ENCODE results near the gene WDR55.

Gene WDR55

DNA sequence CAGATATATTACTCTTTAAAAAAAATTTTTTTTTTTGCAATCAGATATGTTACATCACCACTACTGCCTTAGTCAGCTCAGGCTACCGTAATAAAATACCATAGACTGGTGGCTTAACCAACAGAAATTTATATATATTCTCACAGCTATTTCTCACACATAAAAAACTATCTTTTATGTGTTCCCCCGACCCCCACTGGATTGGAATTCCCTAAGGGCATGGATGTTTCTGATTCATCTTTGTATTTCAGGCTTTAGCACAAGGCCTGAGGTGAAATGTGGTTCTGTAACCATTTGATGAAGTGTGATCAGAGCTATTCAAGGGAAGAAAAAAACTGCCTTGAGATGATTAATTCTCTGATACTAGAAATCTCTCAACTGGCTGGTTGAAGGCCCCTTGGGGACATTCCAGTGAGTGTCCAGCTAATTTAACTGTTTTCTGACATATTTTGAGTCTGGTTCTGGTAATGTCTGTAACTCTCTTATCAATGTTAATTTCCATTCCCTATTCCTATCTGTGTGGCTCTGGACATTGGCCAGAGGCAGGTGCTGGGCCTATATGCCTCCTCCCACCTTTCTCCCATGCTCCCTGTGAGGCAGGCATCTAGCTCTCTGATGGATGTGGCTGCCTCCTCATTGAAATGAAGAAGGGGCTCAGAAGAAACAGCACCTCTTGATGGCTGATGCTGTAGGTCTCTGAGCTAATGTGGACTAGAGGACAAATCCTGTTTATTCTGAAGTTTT is 34.2 kb upstream of the WDR55 start:
- TF ChIP-seq, protein P1, sequence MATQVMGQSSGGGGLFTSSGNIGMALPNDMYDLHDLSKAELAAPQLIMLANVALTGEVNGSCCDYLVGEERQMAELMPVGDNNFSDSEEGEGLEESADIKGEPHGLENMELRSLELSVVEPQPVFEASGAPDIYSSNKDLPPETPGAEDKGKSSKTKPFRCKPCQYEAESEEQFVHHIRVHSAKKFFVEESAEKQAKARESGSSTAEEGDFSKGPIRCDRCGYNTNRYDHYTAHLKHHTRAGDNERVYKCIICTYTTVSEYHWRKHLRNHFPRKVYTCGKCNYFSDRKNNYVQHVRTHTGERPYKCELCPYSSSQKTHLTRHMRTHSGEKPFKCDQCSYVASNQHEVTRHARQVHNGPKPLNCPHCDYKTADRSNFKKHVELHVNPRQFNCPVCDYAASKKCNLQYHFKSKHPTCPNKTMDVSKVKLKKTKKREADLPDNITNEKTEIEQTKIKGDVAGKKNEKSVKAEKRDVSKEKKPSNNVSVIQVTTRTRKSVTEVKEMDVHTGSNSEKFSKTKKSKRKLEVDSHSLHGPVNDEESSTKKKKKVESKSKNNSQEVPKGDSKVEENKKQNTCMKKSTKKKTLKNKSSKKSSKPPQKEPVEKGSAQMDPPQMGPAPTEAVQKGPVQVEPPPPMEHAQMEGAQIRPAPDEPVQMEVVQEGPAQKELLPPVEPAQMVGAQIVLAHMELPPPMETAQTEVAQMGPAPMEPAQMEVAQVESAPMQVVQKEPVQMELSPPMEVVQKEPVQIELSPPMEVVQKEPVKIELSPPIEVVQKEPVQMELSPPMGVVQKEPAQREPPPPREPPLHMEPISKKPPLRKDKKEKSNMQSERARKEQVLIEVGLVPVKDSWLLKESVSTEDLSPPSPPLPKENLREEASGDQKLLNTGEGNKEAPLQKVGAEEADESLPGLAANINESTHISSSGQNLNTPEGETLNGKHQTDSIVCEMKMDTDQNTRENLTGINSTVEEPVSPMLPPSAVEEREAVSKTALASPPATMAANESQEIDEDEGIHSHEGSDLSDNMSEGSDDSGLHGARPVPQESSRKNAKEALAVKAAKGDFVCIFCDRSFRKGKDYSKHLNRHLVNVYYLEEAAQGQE (IDR thresholded peaks at IDR 0.05; ENCODE audit: low read depth) = no peak
- TF ChIP-seq CEBPB (IDR thresholded peaks at IDR 0.05) (no peak), ZBTB7A (IDR thresholded peaks at IDR 0.05; ENCODE audit: low read depth) (no peak), CREB1 (IDR thresholded peaks at IDR 0.05; ENCODE audit: low read depth) (no peak), TAF1 (IDR thresholded peaks at IDR 0.05; ENCODE audit: low read depth) (no peak), TCF12 (IDR thresholded peaks at IDR 0.05; ENCODE audit: low read depth) (no peak), YY1 (IDR thresholded peaks at IDR 0.05; ENCODE audit: low read depth) (no peak), NFIC (IDR thresholded peaks at IDR 0.05) (no peak), TEAD4 (IDR thresholded peaks at IDR 0.05) (no peak), FOXM1 (IDR thresholded peaks at IDR 0.05; ENCODE audit: borderline replicate concordance, low read depth) (no peak), EP300 (IDR thresholded peaks at IDR 0.05; ENCODE audit: borderline replicate concordance) (no peak), RAD21 (IDR thresholded peaks at IDR 0.05; ENCODE audit: low read depth) (no peak), EGR1 (IDR thresholded peaks at IDR 0.05) (no peak)
- TF ChIP-seq, protein P2, sequence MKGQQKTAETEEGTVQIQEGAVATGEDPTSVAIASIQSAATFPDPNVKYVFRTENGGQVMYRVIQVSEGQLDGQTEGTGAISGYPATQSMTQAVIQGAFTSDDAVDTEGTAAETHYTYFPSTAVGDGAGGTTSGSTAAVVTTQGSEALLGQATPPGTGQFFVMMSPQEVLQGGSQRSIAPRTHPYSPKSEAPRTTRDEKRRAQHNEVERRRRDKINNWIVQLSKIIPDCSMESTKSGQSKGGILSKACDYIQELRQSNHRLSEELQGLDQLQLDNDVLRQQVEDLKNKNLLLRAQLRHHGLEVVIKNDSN (IDR thresholded peaks at IDR 0.05) = no peak
- TF ChIP-seq, protein P3, sequence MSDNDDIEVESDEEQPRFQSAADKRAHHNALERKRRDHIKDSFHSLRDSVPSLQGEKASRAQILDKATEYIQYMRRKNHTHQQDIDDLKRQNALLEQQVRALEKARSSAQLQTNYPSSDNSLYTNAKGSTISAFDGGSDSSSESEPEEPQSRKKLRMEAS (IDR thresholded peaks at IDR 0.05) = no peak

DNA sequence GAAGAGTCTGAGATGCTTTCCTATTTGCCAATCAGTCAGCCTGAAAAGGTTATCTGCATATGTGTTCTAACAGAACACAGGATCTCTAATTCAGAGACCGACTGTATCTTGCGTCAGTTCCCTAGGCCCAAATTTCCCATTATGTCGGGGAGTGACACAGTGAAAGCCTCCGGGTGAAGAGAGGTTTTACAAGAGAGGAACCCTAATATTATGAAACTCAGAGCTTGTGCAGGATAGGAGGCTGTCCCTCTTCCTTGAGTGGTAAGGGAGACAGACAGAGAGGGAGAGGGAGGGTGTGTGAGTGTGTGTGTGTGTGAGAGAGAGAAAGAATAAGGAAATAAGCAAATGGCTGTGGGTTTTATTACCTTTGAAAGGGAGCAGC is 33.7 kb upstream of the WDR55 start:
- TF ChIP-seq CEBPB (IDR thresholded peaks at IDR 0.05) = no peak
- TF ChIP-seq EGR1 (IDR thresholded peaks at IDR 0.05) = no peak
- no peak for TF ChIP-seq EP300 (IDR thresholded peaks at IDR 0.05; ENCODE audit: borderline replicate concordance)
- TF ChIP-seq ZBTB7A (IDR thresholded peaks at IDR 0.05; ENCODE audit: low read depth) = no peak
- no peak for TF ChIP-seq RAD21 (IDR thresholded peaks at IDR 0.05; ENCODE audit: low read depth)
- TF ChIP-seq YY1 (IDR thresholded peaks at IDR 0.05; ENCODE audit: low read depth) = no peak
- no peak for TF ChIP-seq FOXM1 (IDR thresholded peaks at IDR 0.05; ENCODE audit: borderline replicate concordance, low read depth)
- TF ChIP-seq, protein P1 (IDR thresholded peaks at IDR 0.05; ENCODE audit: low read depth) = no peak
- TF ChIP-seq, protein P2 (IDR thresholded peaks at IDR 0.05) = no peak
- no peak for TF ChIP-seq TEAD4 (IDR thresholded peaks at IDR 0.05)
- no peak for TF ChIP-seq CREB1 (IDR thresholded peaks at IDR 0.05; ENCODE audit: low read depth)
- no peak for TF ChIP-seq TAF1 (IDR thresholded peaks at IDR 0.05; ENCODE audit: low read depth)

- no peak for TF ChIP-seq RAD21 (IDR thresholded peaks at IDR 0.05; ENCODE audit: low read depth)
- no peak for TF ChIP-seq TAF1 (IDR thresholded peaks at IDR 0.05; ENCODE audit: low read depth)
- TF ChIP-seq, protein P3 (IDR thresholded peaks at IDR 0.05) = no peak
- TF ChIP-seq CREB1 (IDR thresholded peaks at IDR 0.05; ENCODE audit: low read depth) = no peak
- TF ChIP-seq YY1 (IDR thresholded peaks at IDR 0.05; ENCODE audit: low read depth) = no peak
- no peak for TF ChIP-seq EP300 (IDR thresholded peaks at IDR 0.05; ENCODE audit: borderline replicate concordance)
- TF ChIP-seq ZBTB7A (IDR thresholded peaks at IDR 0.05; ENCODE audit: low read depth) = no peak
- no peak for TF ChIP-seq NFIC (IDR thresholded peaks at IDR 0.05)
- TF ChIP-seq TCF12 (IDR thresholded peaks at IDR 0.05; ENCODE audit: low read depth) = no peak
- no peak for TF ChIP-seq TEAD4 (IDR thresholded peaks at IDR 0.05)
These were observed 32.8 kb upstream of the WDR55 start for GRCh38 chr5:140631831-140632365.

- TF ChIP-seq ZBTB7A (IDR thresholded peaks at IDR 0.05; ENCODE audit: low read depth) = no peak
- no peak for TF ChIP-seq EGR1 (IDR thresholded peaks at IDR 0.05)
- TF ChIP-seq TAF1 (IDR thresholded peaks at IDR 0.05; ENCODE audit: low read depth) = no peak
- TF ChIP-seq YY1 (IDR thresholded peaks at IDR 0.05; ENCODE audit: low read depth) = no peak
- no peak for TF ChIP-seq TEAD4 (IDR thresholded peaks at IDR 0.05)
- TF ChIP-seq CREB1 (IDR thresholded peaks at IDR 0.05; ENCODE audit: low read depth) = no peak
- no peak for TF ChIP-seq FOXM1 (IDR thresholded peaks at IDR 0.05; ENCODE audit: borderline replicate concordance, low read depth)
- no peak for TF ChIP-seq RAD21 (IDR thresholded peaks at IDR 0.05; ENCODE audit: low read depth)
- no peak for TF ChIP-seq CEBPB (IDR thresholded peaks at IDR 0.05)
- TF ChIP-seq, protein P1 (IDR thresholded peaks at IDR 0.05; ENCODE audit: low read depth) = no peak
- no peak for TF ChIP-seq EP300 (IDR thresholded peaks at IDR 0.05; ENCODE audit: borderline replicate concordance)
- TF ChIP-seq, protein P3 (IDR thresholded peaks at IDR 0.05) = no peak
- TF ChIP-seq, protein P2 (IDR thresholded peaks at IDR 0.05) = no peak
- TF ChIP-seq TCF12 (IDR thresholded peaks at IDR 0.05; ENCODE audit: low read depth) = no peak
- TF ChIP-seq NFIC (IDR thresholded peaks at IDR 0.05) = no peak
These were observed 32.2 kb upstream of the WDR55 start for GRCh38 chr5:140632366-140633020.
